AG04449 (cell line): ENCODE results near the gene RRP1B.

Source experiments
- CTCF ChIA-PET: fragments of 350-600 bp; formaldehyde crosslinking; extraction: SDS; loops from one replicate; lab custom pipeline; 2021; ENCODE audit warnings: antibody characterized with exemption; lab: Yijun Ruan, JAX
- POLR2A ChIA-PET: fragments of 400-600, 350-600 bp; formaldehyde crosslinking; extraction: SDS; loops from one replicate; lab custom pipeline; 2020; ENCODE audit warnings: antibody characterized with exemption, inconsistent platforms; lab: Yijun Ruan, JAX
- DNase-seq: peaks from one replicate; pipeline ENCODE4 v3.0.0-alpha.2; 2010; ENCODE audit warnings: low read depth, low spot score
- H3K4me3 ChIP-seq: 2 replicates; pipeline ENCODE4 v1.5.1; 2011; ENCODE audit warnings: low read depth, mild to moderate bottlenecking, control low read depth, low read length
- TF ChIP-seq, protein P1 (sequence below): IDR thresholded peaks from one replicate; pipeline ENCODE4 v1.5.1; 2011; ENCODE audit warnings: mild to moderate bottlenecking, moderate library complexity, low read length, control low read depth, inconsistent platforms; ENCODE audit not compliant: insufficient read depth; ENCODE audit errors: missing control alignments

The RRP1B gene

DNA sequence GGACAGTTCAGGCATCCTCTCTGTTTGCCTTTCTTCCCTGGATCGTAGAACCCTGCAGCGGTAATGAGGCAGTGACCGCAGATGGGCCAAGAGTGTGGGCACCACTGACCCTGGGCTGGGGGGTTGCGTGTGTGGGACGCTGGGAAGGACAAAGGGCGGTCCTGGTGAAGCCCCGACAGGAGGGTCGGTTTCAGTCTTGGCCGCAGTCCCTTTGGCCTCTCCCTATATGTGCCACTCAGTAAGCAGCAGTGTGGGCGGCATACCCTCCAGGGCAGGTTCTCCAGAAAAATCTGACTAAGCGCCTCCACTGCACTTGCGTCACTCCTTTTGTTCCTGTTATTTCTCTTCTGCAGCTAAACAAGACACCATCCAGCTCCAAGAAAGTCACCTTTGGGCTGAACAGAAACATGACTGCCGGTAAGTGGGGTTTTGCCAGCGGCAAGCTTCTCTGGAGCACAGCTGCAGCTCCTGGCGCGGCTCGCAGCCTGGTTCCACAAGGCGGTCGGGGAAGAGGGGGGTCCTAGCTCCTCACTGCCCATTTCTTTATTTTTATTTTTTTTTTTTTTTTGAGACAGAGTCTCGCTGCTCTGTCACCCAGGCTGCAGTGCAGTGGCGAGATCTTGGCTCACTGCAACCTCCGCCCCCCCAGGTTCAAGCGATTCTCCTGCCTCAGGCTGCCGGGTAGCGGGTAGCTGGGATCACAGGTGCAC is 31.9 kb downstream of the RRP1B start:
- TF ChIP-seq, protein P1, sequence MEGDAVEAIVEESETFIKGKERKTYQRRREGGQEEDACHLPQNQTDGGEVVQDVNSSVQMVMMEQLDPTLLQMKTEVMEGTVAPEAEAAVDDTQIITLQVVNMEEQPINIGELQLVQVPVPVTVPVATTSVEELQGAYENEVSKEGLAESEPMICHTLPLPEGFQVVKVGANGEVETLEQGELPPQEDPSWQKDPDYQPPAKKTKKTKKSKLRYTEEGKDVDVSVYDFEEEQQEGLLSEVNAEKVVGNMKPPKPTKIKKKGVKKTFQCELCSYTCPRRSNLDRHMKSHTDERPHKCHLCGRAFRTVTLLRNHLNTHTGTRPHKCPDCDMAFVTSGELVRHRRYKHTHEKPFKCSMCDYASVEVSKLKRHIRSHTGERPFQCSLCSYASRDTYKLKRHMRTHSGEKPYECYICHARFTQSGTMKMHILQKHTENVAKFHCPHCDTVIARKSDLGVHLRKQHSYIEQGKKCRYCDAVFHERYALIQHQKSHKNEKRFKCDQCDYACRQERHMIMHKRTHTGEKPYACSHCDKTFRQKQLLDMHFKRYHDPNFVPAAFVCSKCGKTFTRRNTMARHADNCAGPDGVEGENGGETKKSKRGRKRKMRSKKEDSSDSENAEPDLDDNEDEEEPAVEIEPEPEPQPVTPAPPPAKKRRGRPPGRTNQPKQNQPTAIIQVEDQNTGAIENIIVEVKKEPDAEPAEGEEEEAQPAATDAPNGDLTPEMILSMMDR: no peak
- H3K4me3 ChIP-seq: no peak overlapping the region
- POLR2A ChIA-PET: no interaction called here
- CTCF ChIA-PET: no interaction called here
- DNase-seq: no peak

DNA sequence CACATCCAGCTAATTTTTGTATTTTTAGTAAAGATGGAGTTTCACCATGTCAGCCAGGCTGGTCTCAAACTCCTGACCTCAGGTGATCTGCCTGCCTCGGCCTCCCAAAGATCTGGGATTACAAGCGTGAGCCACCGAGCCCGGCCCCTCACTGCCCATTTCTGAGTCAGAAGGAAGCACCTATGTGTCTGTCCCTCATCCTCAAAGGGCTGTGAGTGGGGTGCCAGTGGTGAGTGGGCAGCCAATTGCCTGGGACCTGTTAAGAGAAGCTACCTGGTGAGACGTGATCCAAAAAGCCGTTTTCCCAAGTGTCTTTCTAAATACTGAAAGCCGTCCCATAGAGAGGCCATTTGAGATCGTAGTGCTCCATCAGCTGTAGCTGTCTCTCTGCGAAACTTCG is 32.4 kb downstream of the RRP1B start:
- DNase-seq: no peak
- TF ChIP-seq, protein P1: no peak
- ChIA-PET POLR2A (no interaction called here), CTCF (no interaction called here)
- H3K4me3 ChIP-seq: no peak overlapping the region

DNA sequence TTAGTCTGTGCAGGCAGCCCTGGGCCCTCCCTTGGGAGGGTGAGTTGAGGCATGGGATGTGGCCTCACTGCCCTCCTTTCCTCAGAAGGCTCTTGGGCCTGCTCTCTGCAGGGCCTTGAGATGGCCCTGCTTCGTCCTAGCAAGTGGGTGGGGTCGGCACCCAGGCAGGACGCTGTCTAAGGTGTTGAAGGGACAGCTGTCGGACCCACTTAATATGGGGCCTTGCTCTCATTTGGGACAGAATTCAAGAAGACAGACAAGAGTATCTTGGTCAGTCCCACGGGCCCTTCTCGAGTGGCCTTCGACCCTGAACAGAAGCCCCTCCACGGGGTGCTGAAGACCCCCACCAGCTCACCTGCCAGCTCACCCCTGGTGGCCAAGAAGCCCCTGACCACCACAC is 33.6 kb downstream of the RRP1B start:
- no peak overlapping the region for H3K4me3 ChIP-seq
- TF ChIP-seq, protein P1: no peak
- no peak for DNase-seq
- ChIA-PET CTCF (interaction anchor here (0.8 kb wide), 1 partner anchor 10 kb away, joined by 3 read pairs; no protein-coding TSS in a partner anchor), POLR2A (no interaction called here)

DNA sequence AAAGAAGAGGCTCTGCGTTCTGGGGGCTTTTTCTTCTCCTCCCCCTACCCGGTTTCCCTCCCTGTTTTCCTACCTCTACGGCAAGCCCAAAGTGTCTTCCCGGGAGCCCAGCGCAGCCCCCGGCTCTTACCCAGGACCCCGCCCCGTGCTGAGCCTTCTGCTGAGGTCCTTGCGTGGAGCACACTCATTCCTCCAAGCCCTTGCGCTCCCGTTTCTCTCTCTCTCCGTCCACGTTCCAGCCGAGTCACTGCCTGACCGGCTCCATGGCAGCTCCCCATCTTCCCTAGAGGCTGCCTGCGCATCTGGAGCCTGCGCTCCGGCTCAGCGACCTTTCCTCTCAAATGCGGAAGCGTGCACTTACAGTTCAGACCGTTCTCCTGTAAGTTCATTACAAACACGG is 34.6 kb downstream of the RRP1B start:
- POLR2A ChIA-PET: no interaction called here
- CTCF ChIA-PET: no interaction called here
- TF ChIP-seq, protein P1: no peak
- H3K4me3 ChIP-seq: no peak overlapping the region
- no peak for DNase-seq

DNA sequence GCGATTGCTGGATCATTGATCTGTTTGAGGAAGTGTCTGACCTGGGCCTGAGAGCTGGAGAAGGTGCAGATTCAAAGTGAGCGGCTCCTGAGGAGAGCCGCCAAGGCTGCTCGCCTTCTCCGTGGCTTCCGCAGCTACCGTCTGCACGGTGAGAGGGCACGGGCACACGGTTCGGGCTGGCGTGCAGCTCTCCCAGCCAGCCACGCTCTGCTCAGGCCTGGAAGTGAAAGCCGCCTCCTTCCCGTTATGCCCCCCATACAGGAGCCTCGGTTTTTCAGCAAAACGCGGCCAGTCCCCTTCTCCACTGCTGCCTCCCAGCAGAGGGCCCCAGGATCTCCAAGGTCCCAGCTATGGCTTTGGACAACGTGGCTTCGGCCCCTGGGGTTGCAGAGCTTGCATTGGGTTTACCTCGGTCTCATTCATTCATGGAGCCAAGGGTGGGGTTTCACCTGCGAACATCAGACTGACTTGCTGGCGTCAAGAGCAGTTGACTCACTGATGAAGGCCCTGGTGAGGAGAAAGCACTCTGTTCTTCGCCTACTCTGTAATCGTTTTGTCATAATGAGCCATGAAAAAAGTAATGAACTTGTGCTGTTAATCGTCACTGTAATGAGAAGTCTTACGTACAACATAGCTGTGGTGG is 35.2 kb downstream of the RRP1B start:
- ChIA-PET POLR2A (no interaction called here), CTCF (no interaction called here)
- DNase-seq: no peak
- H3K4me3 ChIP-seq: no peak overlapping the region
- TF ChIP-seq, protein P1: no peak

DNA sequence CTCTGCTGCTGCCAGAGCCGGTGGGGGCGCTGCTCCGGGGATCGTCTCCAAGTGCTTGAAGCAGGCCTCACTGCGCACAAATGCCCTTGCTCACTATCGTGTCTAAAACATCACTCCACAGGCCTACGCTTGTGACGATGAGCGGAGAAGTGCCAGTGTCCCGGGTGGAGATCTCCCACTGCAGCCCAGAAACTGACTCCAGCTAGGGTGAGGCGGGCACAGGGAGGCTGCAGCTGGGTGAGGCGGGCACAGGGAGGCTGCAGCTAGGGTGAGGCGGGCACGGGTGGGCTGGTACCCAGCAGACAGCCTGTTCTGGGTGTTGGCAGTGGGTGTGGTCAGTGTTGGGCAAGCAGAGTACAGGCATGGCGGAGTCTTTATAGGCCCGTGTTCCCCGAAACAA is 36.9 kb downstream of the RRP1B start:
- POLR2A ChIA-PET: no interaction called here
- TF ChIP-seq, protein P1: no peak
- no peak for DNase-seq
- no peak overlapping the region for H3K4me3 ChIP-seq
- CTCF ChIA-PET: no interaction called here
